GM12873 (cell line): ENCODE results near the gene MRPS10.

Source experiments
- TF ChIP-seq, protein P1 (sequence below): IDR thresholded peaks from 2 replicates; pipeline ENCODE4 v1.5.1; 2012; ENCODE audit warnings: low read depth, mild to moderate bottlenecking, moderate library complexity, low read length, control low read depth; ENCODE audit not compliant: insufficient read depth; ENCODE audit errors: missing control alignments

The MRPS10 gene

GRCh38 chr6:42158631-42159030 is 59.0 kb downstream of the MRPS10 start:
- TF ChIP-seq, protein P1, sequence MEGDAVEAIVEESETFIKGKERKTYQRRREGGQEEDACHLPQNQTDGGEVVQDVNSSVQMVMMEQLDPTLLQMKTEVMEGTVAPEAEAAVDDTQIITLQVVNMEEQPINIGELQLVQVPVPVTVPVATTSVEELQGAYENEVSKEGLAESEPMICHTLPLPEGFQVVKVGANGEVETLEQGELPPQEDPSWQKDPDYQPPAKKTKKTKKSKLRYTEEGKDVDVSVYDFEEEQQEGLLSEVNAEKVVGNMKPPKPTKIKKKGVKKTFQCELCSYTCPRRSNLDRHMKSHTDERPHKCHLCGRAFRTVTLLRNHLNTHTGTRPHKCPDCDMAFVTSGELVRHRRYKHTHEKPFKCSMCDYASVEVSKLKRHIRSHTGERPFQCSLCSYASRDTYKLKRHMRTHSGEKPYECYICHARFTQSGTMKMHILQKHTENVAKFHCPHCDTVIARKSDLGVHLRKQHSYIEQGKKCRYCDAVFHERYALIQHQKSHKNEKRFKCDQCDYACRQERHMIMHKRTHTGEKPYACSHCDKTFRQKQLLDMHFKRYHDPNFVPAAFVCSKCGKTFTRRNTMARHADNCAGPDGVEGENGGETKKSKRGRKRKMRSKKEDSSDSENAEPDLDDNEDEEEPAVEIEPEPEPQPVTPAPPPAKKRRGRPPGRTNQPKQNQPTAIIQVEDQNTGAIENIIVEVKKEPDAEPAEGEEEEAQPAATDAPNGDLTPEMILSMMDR, result no peak

DNA sequence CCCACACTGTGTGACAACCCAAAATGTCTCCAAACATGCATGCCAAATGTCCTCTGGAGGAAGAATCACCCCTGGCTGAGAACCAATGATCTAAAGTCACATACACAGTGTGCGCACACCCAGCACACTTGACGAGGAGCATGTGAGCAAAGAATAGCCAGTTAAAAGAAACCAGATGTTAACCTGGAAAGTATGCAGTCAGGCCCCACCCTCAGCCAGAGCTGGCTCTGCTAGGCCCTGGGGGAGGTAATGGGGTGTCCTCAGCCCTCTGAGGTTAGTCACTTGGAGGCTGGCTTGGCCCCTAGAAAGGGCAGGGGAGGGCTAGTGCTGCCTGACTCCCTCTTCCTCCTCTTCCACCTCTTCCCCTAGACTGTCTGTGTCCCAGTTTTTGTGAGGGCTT is 59.6 kb downstream of the MRPS10 start:
- TF ChIP-seq, protein P1, result no peak
